GM12892 (cell line): ENCODE data around the gene OST4.

Source experiments
- POLR2A ChIP-seq: IDR thresholded peaks from 2 replicates; pipeline ENCODE4 v1.6.1; 2011; ENCODE audit warnings: low read depth, low read length, control low read depth
- POLR2AphosphoS5 ChIP-seq: IDR thresholded peaks from 2 replicates; pipeline ENCODE4 v1.6.1; 2011; ENCODE audit warnings: low read depth, low read length, control low read depth

- no peak for TF ChIP-seq POLR2AphosphoS5
- no peak for TF ChIP-seq POLR2A
Measured at GRCh38 chr2:27085062-27085672, 13.7 kb upstream of the OST4 start.
